Measurements from ENCODE around the gene TMEM156. TPM values are rescaled to one million over a fixed set of nuclear protein-coding genes. Genes with fewer than 3 reads are reported as not detected.

The TMEM156 gene
- total RNA-seq, 2 experiments from 2014 or later = 18.4 TPM

DNA sequence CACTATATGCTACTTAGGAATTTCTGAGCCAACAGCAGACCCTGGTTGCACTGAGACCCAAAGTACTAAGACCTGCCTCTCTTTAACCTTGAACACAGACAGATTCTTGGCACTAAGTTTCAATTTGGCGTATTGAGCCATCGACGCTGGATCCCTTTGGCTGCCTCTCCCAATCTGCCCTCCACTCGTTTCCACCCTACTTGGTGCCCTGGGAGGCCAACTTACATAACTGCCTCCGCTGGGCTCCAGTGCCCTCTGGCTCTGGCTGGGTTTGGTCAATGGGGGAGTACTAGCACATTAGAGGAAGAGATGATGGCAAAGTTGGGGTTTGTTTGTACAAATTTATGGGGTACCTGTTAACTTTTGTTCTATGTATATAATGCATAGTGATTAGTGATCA is 63.5 kb downstream of the TMEM156 start:
- Histone ChIP-seq H3K27ac (ENCODE audit: low read depth in 1 of 2, low read length in 2 of 2) (no peak overlapping the region), H3K36me3 (ENCODE audit: insufficient read depth, low read length) (peaks cover 39% of the 10 kb centered on the region), H3K4me1 (ENCODE audit: insufficient read depth, low read length) (no peaks in the 10 kb centered on the region), H3K4me3 (ENCODE audit: low read length) (no peak overlapping the region), H3K9me3 (ENCODE audit: control insufficient read depth in 1 of 2, insufficient read depth in 1 of 2, low read length in 2 of 2) (no peaks in the 10 kb centered on the region), H3K27me3 (ENCODE audit: control insufficient read depth in 1 of 2, insufficient read depth in 2 of 2, low read length in 2 of 2) (no peaks in the 10 kb centered on the region)
- Mint-ChIP-seq H3K4me1 (ENCODE audit: low read depth) (peaks cover 7% of the 10 kb centered on the region), H3K36me3 (ENCODE audit: low read depth) (peaks cover 61% of the 10 kb centered on the region), H3K9me3 (no peaks in the 10 kb centered on the region), H3K27ac (no peak overlapping the region), H3K27me3 (no peaks in the 10 kb centered on the region), H3K4me3 (no peak overlapping the region)
- ATAC-seq (ENCODE audit: poor library complexity) = no peak
- ChIA-PET CTCF (no interaction called here), POLR2A (no interaction called here)
- TF ChIP-seq, protein P1, sequence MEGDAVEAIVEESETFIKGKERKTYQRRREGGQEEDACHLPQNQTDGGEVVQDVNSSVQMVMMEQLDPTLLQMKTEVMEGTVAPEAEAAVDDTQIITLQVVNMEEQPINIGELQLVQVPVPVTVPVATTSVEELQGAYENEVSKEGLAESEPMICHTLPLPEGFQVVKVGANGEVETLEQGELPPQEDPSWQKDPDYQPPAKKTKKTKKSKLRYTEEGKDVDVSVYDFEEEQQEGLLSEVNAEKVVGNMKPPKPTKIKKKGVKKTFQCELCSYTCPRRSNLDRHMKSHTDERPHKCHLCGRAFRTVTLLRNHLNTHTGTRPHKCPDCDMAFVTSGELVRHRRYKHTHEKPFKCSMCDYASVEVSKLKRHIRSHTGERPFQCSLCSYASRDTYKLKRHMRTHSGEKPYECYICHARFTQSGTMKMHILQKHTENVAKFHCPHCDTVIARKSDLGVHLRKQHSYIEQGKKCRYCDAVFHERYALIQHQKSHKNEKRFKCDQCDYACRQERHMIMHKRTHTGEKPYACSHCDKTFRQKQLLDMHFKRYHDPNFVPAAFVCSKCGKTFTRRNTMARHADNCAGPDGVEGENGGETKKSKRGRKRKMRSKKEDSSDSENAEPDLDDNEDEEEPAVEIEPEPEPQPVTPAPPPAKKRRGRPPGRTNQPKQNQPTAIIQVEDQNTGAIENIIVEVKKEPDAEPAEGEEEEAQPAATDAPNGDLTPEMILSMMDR (IDR thresholded peaks at IDR 0.05) = no peak
- intact Hi-C loops (cut with DNase I, micrococcal nuclease) = no loop called here
- no peak for DNase-seq

DNA sequence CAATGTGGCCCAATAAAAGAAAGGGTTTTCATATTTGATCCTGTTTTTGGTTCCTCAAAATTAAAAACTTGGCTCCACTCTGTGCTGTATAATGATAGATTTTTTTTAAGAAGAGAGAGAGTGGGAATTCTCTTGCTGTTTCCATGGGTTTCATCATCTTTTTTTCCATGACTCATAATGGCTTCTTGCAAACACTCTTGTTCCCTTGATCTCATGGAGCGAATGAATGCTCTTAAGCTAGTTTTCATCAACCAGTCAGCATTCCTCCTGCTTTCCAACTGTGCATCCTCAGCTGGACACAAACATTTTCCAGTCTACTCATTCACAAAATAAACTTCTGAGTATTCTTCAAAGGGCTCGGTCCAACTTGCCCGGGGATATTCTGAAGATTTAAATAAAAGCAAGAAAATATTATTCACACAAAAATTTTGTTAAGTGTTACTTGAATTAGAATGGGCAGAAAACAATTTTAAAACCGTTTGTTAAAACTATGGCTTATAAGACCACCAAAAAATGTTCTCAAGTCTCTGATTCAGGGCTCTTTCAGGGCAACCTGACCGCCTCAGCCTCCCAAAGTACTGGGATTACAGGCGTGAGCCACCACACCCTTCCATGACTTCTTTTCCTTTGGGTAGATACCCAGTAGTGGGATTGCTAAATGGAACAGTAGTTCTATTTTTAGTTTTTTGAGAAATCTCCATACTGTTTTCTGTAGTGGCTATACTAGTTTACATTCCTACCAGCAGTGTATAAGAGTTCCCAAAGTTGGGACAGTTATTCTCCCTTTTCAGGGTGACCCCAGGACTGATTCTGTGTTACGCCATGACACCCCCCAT is 64.7 kb downstream of the TMEM156 start:
- Histone ChIP-seq H3K36me3 (ENCODE audit: insufficient read depth, low read length) (peaks cover 39% of the 10 kb centered on the region), H3K27me3 (ENCODE audit: control insufficient read depth in 1 of 2, insufficient read depth in 2 of 2, low read length in 2 of 2) (no peaks in the 10 kb centered on the region), H3K4me1 (ENCODE audit: insufficient read depth, low read length) (no peaks in the 10 kb centered on the region), H3K9me3 (ENCODE audit: control insufficient read depth in 1 of 2, insufficient read depth in 1 of 2, low read length in 2 of 2) (no peaks in the 10 kb centered on the region), H3K4me3 (ENCODE audit: low read length) (no peak overlapping the region), H3K27ac (ENCODE audit: low read depth in 1 of 2, low read length in 2 of 2) (no peak overlapping the region)
- Mint-ChIP-seq H3K4me3 (no peak overlapping the region), H3K27ac (no peak overlapping the region), H3K4me1 (ENCODE audit: low read depth) (peaks cover 7% of the 10 kb centered on the region), H3K27me3 (no peaks in the 10 kb centered on the region), H3K36me3 (ENCODE audit: low read depth) (peaks cover 61% of the 10 kb centered on the region), H3K9me3 (no peaks in the 10 kb centered on the region)
- ATAC-seq (ENCODE audit: poor library complexity) (no peak), DNase-seq (no peak)
- CTCF ChIA-PET = no interaction called here
- POLR2A ChIA-PET = no interaction called here
- TF ChIP-seq, protein P1 (IDR thresholded peaks at IDR 0.05) = no peak
- intact Hi-C loops (cut with DNase I, micrococcal nuclease) = no loop called here

DNA sequence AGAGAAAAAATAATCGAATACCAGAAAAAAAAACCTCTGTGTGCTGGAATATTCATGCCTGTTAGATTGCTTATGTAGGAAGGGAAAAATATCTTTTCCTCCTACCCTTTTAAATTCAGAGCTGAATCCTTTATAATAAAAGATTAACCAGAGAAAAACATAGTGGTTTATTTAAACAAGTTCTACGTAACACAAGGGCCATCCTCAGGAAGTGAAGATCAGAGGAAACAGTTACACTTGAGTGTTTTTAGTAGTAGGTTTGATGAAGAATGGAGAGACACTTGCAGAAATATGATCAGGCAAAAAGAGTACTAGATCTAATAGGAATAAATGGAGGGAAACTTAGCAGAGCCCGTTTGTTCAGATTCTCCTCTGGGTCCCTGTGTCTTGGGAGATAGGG is 66.3 kb downstream of the TMEM156 start:
- H3K4me1 ChIP-seq (ENCODE audit: insufficient read depth, low read length) = no peaks in the 10 kb centered on the region
- Mint-ChIP-seq H3K9me3 (peaks cover 5% of the 10 kb centered on the region), H3K36me3 (ENCODE audit: low read depth) (peaks cover 53% of the 10 kb centered on the region), H3K27me3 (no peaks in the 10 kb centered on the region), H3K4me3 (no peak overlapping the region), H3K27ac (peak overlapping the region; percentile 22), H3K4me1 (ENCODE audit: low read depth) (peaks cover 7% of the 10 kb centered on the region)
- ChIA-PET CTCF (interaction anchor here (0.7 kb wide), 1 partner anchor 18 kb away, joined by 3 read pairs; no protein-coding TSS in a partner anchor), POLR2A (no interaction called here)
- peak; percentile 41 for ATAC-seq (ENCODE audit: poor library complexity)
- H3K36me3 ChIP-seq (ENCODE audit: insufficient read depth, low read length) = peaks cover 34% of the 10 kb centered on the region
- DNase-seq = no peak
- H3K4me3 ChIP-seq (ENCODE audit: low read length) = no peak overlapping the region
- intact Hi-C loops (cut with DNase I, micrococcal nuclease) = no loop called here
- TF ChIP-seq, protein P1 (IDR thresholded peaks at IDR 0.05) = no peak
- H3K27me3 ChIP-seq (ENCODE audit: control insufficient read depth in 1 of 2, insufficient read depth in 2 of 2, low read length in 2 of 2) = no peaks in the 10 kb centered on the region
- H3K27ac ChIP-seq (ENCODE audit: low read depth in 1 of 2, low read length in 2 of 2) = no peak overlapping the region
- H3K9me3 ChIP-seq (ENCODE audit: control insufficient read depth in 1 of 2, insufficient read depth in 1 of 2, low read length in 2 of 2) = no peaks in the 10 kb centered on the region
